IMR-90 (cell line): ENCODE measurements around the gene CATSPERB. TPM values are rescaled to one million over a fixed set of nuclear protein-coding genes. Genes with fewer than 3 reads are reported as not detected.

Experiments used
- ATAC-seq: fragments of 200-7000 bp; cut with Tn5 transposase; 2 replicates; pipeline ENCODE4 v1.9.1; 2020; ENCODE audit warnings: low read depth, mild to moderate bottlenecking, moderate library complexity
- BruUV-seq: library from RNA; stranded (reverse); fragments of 400-500 nt; replicated peaks from 2 replicates; lab custom pipeline; 2021; lab: Mats Ljungman, UMichigan
- CTCF ChIA-PET: fragments of 300-600 bp; formaldehyde crosslinking; extraction: SDS; loops from one replicate; lab custom pipeline; 2021; ENCODE audit warnings: antibody characterized with exemption; lab: Yijun Ruan, JAX
- POLR2A ChIA-PET: fragments of 300-600 bp; sonication (Branson Sonifier 250); formaldehyde crosslinking; loops from one replicate; lab custom pipeline; 2022; ENCODE audit warnings: antibody characterized with exemption; ENCODE audit not compliant: unreplicated experiment; lab: Charles Lee
- DNase-seq: peaks from one replicate; pipeline ENCODE4 v3.0.0; 2013
- H2AFZ ChIP-seq: replicated peaks from 2 replicates; pipeline ENCODE3; 2013; ENCODE audit warnings: low read length, mild to moderate bottlenecking; ENCODE audit not compliant: poor library complexity
- H2AK5ac ChIP-seq: 2 replicates; pipeline ENCODE4 v1.6.1; 2013; ENCODE audit warnings: low read depth, low read length, inconsistent platforms
- H2AK9ac ChIP-seq: replicated peaks from 2 replicates; pipeline ENCODE3; 2013; ENCODE audit warnings: mild to moderate bottlenecking, low read depth, low read length, moderate library complexity; ENCODE audit not compliant: poor library complexity
- H2BK120ac ChIP-seq: 2 replicates; pipeline ENCODE4 v1.6.1; 2013; ENCODE audit warnings: low read depth, low read length, inconsistent platforms
- H2BK15ac ChIP-seq: 3 replicates; pipeline ENCODE4 v1.6.1; 2013; ENCODE audit warnings: low read depth, low read length, inconsistent platforms
- H2BK20ac ChIP-seq: 2 replicates; pipeline ENCODE4 v1.6.1; 2013; ENCODE audit warnings: low read depth, mild to moderate bottlenecking, inconsistent platforms, low read length, moderate library complexity
- H2BK5ac ChIP-seq: 2 replicates; pipeline ENCODE4 v1.6.1; 2013; ENCODE audit warnings: mild to moderate bottlenecking, low read depth, low read length, inconsistent platforms; ENCODE audit not compliant: poor library complexity, severe bottlenecking
- H3K14ac ChIP-seq: replicated peaks from 2 replicates; pipeline ENCODE4 v1.6.1; 2013; ENCODE audit warnings: low read depth, low read length, inconsistent platforms
- H3K18ac ChIP-seq: 2 replicates; pipeline ENCODE4 v1.6.1; 2013; ENCODE audit warnings: low read depth, low read length, control low read depth
- H3K23ac ChIP-seq: 2 replicates; pipeline ENCODE4 v1.6.1; 2013; ENCODE audit warnings: low read depth, low read length, inconsistent platforms
- H3K27ac ChIP-seq: 2 replicates; pipeline ENCODE4 v1.5.1; 2013; ENCODE audit warnings: mild to moderate bottlenecking, control low read depth, low read length; ENCODE audit not compliant: insufficient read depth
- H3K27me3 ChIP-seq: 2 replicates; pipeline ENCODE4 v1.6.1; 2013; ENCODE audit warnings: low read length; ENCODE audit not compliant: control insufficient read depth, insufficient read depth
- H3K36me3 ChIP-seq: 2 replicates; pipeline ENCODE4 v1.6.1; 2013; ENCODE audit warnings: low read length, mixed read lengths; ENCODE audit not compliant: control insufficient read depth, insufficient read depth
- H3K4ac ChIP-seq: 2 replicates; pipeline ENCODE4 v1.6.1; 2013; ENCODE audit warnings: low read depth, low read length, inconsistent platforms
- H3K4me1 ChIP-seq: 2 replicates; pipeline ENCODE4 v1.6.1; 2013; ENCODE audit warnings: low read length, mixed read lengths; ENCODE audit not compliant: control insufficient read depth, insufficient read depth
- H3K4me2 ChIP-seq: 2 replicates; pipeline ENCODE4 v1.6.1; 2013; ENCODE audit warnings: low read depth, mild to moderate bottlenecking, control low read depth, low read length, moderate library complexity
- H3K4me3 ChIP-seq: 2 replicates; pipeline ENCODE4 v1.5.1; 2013; ENCODE audit warnings: low read depth, mild to moderate bottlenecking, control low read depth, low read length, moderate library complexity; ENCODE audit not compliant: insufficient read depth
- H3K56ac ChIP-seq: 2 replicates; pipeline ENCODE4 v1.6.1; 2013; ENCODE audit warnings: low read length, inconsistent platforms; ENCODE audit not compliant: insufficient read depth; ENCODE audit errors: extremely low read depth
- H3K79me1 ChIP-seq, 2 experiments: 2 replicates each; pipeline ENCODE4 v1.6.1; 2013; ENCODE audit warnings: low read length in 2 of 2, inconsistent platforms in 1 of 2, low read depth in 1 of 2
- H3K9ac ChIP-seq: 2 replicates; pipeline ENCODE4 v1.6.1; 2013; ENCODE audit warnings: low read depth, low read length, control low read depth
- H3K9me1 ChIP-seq: 2 replicates; pipeline ENCODE4 v1.6.1; 2013; ENCODE audit warnings: low read length, inconsistent platforms; ENCODE audit not compliant: insufficient read depth
- H3K9me3 ChIP-seq: 2 replicates; pipeline ENCODE4 v1.6.1; 2013; ENCODE audit warnings: low read length; ENCODE audit not compliant: control insufficient read depth, insufficient read depth
- H4K20me1 ChIP-seq: 2 replicates; pipeline ENCODE4 v1.6.1; 2013; ENCODE audit warnings: low read length, inconsistent platforms; ENCODE audit not compliant: insufficient read depth
- H4K5ac ChIP-seq: 2 replicates; pipeline ENCODE4 v1.6.1; 2013; ENCODE audit warnings: mild to moderate bottlenecking, low read depth, low read length, control low read depth
- H4K8ac ChIP-seq, 2 experiments: 2 replicates each; pipeline ENCODE4 v1.6.1; 2013; ENCODE audit warnings: low read depth in 2 of 2, low read length in 2 of 2, control low read depth in 1 of 2, inconsistent platforms in 1 of 2
- H4K91ac ChIP-seq: 2 replicates; pipeline ENCODE4 v1.6.1; 2013; ENCODE audit warnings: low read depth, low read length, inconsistent platforms; ENCODE audit not compliant: insufficient read depth
- BHLHE40 ChIP-seq: fragments of 150-350 bp; IDR thresholded peaks from 2 replicates; pipeline ENCODE4 v1.6.1; 2016; ENCODE audit warnings: mild to moderate bottlenecking, low read depth, low read length
- CEBPB ChIP-seq: IDR thresholded peaks from 2 replicates; pipeline ENCODE4 v1.6.1; 2012; ENCODE audit warnings: low read depth, low read length, improper control_type of control experiment
- CHD1 ChIP-seq: IDR thresholded peaks from 2 replicates; pipeline ENCODE4 v1.6.1; 2012; ENCODE audit warnings: low read depth, low read length, improper control_type of control experiment
- FOS ChIP-seq: fragments of 150-350 bp; IDR thresholded peaks from 2 replicates; pipeline ENCODE4 v1.6.1; 2016; ENCODE audit warnings: low read depth, low read length
- NFE2L2 ChIP-seq: fragments of 150-350 bp; IDR thresholded peaks from 2 replicates; pipeline ENCODE4 v1.6.1; 2016; ENCODE audit warnings: low read depth, mild to moderate bottlenecking, low read length
- SMC3 ChIP-seq: fragments of 150-350 bp; IDR thresholded peaks from 2 replicates; pipeline ENCODE4 v1.6.1; 2016; ENCODE audit warnings: low read depth, mild to moderate bottlenecking, antibody characterized with exemption, low read length, moderate library complexity
- WGBS, 2 experiments: methylation state at CpG; one replicate each; pipeline versions ENCODE4 v1.1.5 to v1.1.7; 2013; ENCODE audit warnings: missing lambda C conversion rate in 2 of 2; ENCODE audit not compliant: insufficient read length in 1 of 2; ENCODE audit errors: extremely low coverage in 2 of 2; 5-methylcytosine and 5-hydroxymethylcytosine counted together
- dilution Hi-C: fragments of 300-500 bp; cut with HindIII; formaldehyde crosslinking; loops from one replicate; pipeline ENCODE4 v1.14.3; 2018; ENCODE audit warnings: low sequenced_read_pairs; ENCODE audit not compliant: unreplicated experiment
- in situ Hi-C: fragments of 300-500 bp; cut with MboI; formaldehyde crosslinking; loops from 3 replicates; pipeline ENCODE4 v1.14.3; 2019; ENCODE audit warnings: low sequenced_read_pairs, inconsistent platforms, mixed read lengths
- intact Hi-C: fragments of 100-400 bp; cut with micrococcal nuclease; formaldehyde crosslinking; loops from 2 replicates; pipeline ENCODE4 v1.10.0; 2022
- polyA plus RNA-seq, 3 experiments: library from polyadenylated mRNA; depleted of rRNA; stranded (reverse); fragments of >200 nt; gene quantifications; 2 replicates each; pipeline ENCODE4 v1.2.3, GENCODE V29; 2012; ENCODE audit warnings: low replicate concordance in 1 of 3
- total RNA-seq: library from RNA; depleted of rRNA; stranded (reverse); fragments of >200 nt; gene quantifications from 2 replicates; pipeline ENCODE4 v1.2.3, GENCODE V29; 2012
- TF ChIP-seq, protein P1 (sequence below): fragments of 150-350 bp; IDR thresholded peaks from 2 replicates; pipeline ENCODE4 v1.6.1; 2016; ENCODE audit warnings: low read depth, mild to moderate bottlenecking, low read length, moderate library complexity, borderline replicate concordance

Gene CATSPERB
- total and polyA plus RNA-seq, 2 of the 4 experiments (the other 2 are of a cell fraction) = not detected

GRCh38 chr14:91778217-91778616, 46.3 kb upstream of the CATSPERB start:
- Histone ChIP-seq H3K23ac (no peak overlapping the region), H2BK5ac (no peak overlapping the region), H2BK20ac (no peak overlapping the region), H3K4me2 (no peak overlapping the region), H3K4ac (no peak overlapping the region), H3K9ac (no peak overlapping the region), H4K5ac (no peak overlapping the region), H3K18ac (no peak overlapping the region), H3K4me3 (no peak overlapping the region), H4K91ac (no peak overlapping the region), H3K27ac (no peak overlapping the region), H3K27me3 (no peaks in the 10 kb centered on the region), H2AFZ (no peak overlapping the region), H3K9me3 (no peaks in the 10 kb centered on the region), H3K56ac (no peak overlapping the region), H3K14ac (no peak overlapping the region), H2AK5ac (no peak overlapping the region), H3K4me1 (no peaks in the 10 kb centered on the region), H2BK120ac (no peak overlapping the region), H3K36me3 (no peaks in the 10 kb centered on the region), H2BK15ac (no peak overlapping the region), H4K8ac (no peak overlapping the region), H3K9me1 (no peaks in the 10 kb centered on the region), H3K79me1 (no peaks in the 10 kb centered on the region), H2AK9ac (no peak overlapping the region), H4K20me1 (no peaks in the 10 kb centered on the region)
- in situ Hi-C loops (no loop called here), intact Hi-C loops (no loop called here), dilution Hi-C loops (no loop called here)
- 80% methylated on average over 1 of the region's 2 CpGs; no CpG with 5 or more reads in 1 of the 2 experiments for WGBS, 2 experiments
- TF ChIP-seq CEBPB (no peak), NFE2L2 (no peak), FOS (no peak), SMC3 (no peak), BHLHE40 (no peak), CHD1 (no peak)
- TF ChIP-seq, protein P1, sequence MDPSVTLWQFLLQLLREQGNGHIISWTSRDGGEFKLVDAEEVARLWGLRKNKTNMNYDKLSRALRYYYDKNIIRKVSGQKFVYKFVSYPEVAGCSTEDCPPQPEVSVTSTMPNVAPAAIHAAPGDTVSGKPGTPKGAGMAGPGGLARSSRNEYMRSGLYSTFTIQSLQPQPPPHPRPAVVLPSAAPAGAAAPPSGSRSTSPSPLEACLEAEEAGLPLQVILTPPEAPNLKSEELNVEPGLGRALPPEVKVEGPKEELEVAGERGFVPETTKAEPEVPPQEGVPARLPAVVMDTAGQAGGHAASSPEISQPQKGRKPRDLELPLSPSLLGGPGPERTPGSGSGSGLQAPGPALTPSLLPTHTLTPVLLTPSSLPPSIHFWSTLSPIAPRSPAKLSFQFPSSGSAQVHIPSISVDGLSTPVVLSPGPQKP = no peak
- DNase-seq (peak; percentile 1), ATAC-seq (peak; percentile 76)
- CTCF ChIA-PET = no interaction called here
- POLR2A ChIA-PET = no interaction called here
- no TSS peak for BruUV-seq
